ENCODE results near the gene KRTAP12-1. TPM values are rescaled to one million over a fixed set of nuclear protein-coding genes. Genes with fewer than 3 reads are reported as not detected.

The KRTAP12-1 gene
- total RNA-seq, 6 experiments from 2014 or later, result not detected

GRCh38 chr21:44653123-44653522 lies 28.8 kb downstream of the KRTAP12-1 start:
- peaks cover 43% of the 10 kb centered on the region; the same call in 1 of the 2 replicates for H3K9me3 Mint-ChIP-seq
- TF ChIP-seq, protein P1, sequence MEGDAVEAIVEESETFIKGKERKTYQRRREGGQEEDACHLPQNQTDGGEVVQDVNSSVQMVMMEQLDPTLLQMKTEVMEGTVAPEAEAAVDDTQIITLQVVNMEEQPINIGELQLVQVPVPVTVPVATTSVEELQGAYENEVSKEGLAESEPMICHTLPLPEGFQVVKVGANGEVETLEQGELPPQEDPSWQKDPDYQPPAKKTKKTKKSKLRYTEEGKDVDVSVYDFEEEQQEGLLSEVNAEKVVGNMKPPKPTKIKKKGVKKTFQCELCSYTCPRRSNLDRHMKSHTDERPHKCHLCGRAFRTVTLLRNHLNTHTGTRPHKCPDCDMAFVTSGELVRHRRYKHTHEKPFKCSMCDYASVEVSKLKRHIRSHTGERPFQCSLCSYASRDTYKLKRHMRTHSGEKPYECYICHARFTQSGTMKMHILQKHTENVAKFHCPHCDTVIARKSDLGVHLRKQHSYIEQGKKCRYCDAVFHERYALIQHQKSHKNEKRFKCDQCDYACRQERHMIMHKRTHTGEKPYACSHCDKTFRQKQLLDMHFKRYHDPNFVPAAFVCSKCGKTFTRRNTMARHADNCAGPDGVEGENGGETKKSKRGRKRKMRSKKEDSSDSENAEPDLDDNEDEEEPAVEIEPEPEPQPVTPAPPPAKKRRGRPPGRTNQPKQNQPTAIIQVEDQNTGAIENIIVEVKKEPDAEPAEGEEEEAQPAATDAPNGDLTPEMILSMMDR (IDR thresholded peaks at IDR 0.05), result no peak
- DNase-seq, result no peak
- H3K27me3 Mint-ChIP-seq (ENCODE audit: insufficient read depth), result peaks cover 21% of the 10 kb centered on the region
- H3K4me1 Mint-ChIP-seq (ENCODE audit: low read depth), result no peaks in the 10 kb centered on the region
- H3K4me3 Mint-ChIP-seq, result no peak overlapping the region
- H3K36me3 Mint-ChIP-seq (ENCODE audit: low read depth), result no peaks in the 10 kb centered on the region
- no peak overlapping the region for H3K27ac Mint-ChIP-seq

- Mint-ChIP-seq H3K4me3 (no peak overlapping the region), H3K27ac (no peak overlapping the region), H3K36me3 (ENCODE audit: low read depth) (peaks cover 6% of the 10 kb centered on the region), H3K9me3 (peaks cover 44% of the 10 kb centered on the region), H3K27me3 (ENCODE audit: insufficient read depth) (peaks cover 15% of the 10 kb centered on the region), H3K4me1 (ENCODE audit: low read depth) (no peaks in the 10 kb centered on the region)
- no peak for DNase-seq
- TF ChIP-seq, protein P1 (IDR thresholded peaks at IDR 0.05), result no peak
Observed at GRCh38 chr21:44650973-44651675, 30.8 kb downstream of the KRTAP12-1 start.

DNA sequence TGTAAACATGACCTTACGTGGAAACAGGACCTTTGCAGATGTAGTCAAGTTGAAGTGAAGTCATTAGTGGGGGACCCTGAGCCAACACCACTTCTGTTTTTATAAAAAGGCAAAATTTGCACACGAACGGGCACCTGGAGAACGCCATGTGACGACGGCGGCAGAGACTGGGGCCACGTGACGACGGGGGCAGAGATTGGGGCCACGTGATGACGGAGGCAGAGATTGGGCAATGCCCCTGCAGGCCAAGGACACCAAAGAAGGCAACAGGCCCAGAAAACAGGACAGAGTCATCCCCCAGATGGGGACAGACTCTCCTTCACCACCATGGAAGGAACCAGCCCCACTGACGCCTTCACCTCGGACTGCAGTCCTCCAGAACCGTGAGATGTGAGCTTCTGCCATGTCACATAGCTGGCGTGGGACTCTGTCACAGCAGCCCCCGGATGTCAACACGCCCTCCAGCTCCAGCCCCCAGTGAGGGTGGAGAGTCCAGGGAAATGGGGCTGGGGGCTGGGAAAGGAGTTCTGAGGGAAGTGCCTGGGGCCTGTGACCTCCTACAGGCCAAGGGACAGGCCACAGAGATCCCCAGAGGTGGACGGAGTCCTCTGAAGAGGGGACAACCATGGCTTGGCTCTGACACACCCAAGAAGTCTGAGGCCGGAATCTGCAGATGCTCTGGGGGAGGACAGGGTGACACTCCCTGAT lies 31.5 kb downstream of the KRTAP12-1 start:
- peaks cover 10% of the 10 kb centered on the region for H3K27me3 Mint-ChIP-seq (ENCODE audit: insufficient read depth)
- DNase-seq, result no peak
- peaks cover 44% of the 10 kb centered on the region for H3K9me3 Mint-ChIP-seq
- peaks cover 6% of the 10 kb centered on the region for H3K36me3 Mint-ChIP-seq (ENCODE audit: low read depth)
- no peak overlapping the region for H3K4me3 Mint-ChIP-seq
- no peak overlapping the region for H3K27ac Mint-ChIP-seq
- TF ChIP-seq, protein P1 (IDR thresholded peaks at IDR 0.05), result no peak
- no peaks in the 10 kb centered on the region for H3K4me1 Mint-ChIP-seq (ENCODE audit: low read depth)

GRCh38 chr21:44649521-44650100 lies 32.4 kb downstream of the KRTAP12-1 start:
- peaks cover 10% of the 10 kb centered on the region for H3K27me3 Mint-ChIP-seq (ENCODE audit: insufficient read depth)
- H3K4me1 Mint-ChIP-seq (ENCODE audit: low read depth), result no peaks in the 10 kb centered on the region
- H3K27ac Mint-ChIP-seq, result no peak overlapping the region

DNA sequence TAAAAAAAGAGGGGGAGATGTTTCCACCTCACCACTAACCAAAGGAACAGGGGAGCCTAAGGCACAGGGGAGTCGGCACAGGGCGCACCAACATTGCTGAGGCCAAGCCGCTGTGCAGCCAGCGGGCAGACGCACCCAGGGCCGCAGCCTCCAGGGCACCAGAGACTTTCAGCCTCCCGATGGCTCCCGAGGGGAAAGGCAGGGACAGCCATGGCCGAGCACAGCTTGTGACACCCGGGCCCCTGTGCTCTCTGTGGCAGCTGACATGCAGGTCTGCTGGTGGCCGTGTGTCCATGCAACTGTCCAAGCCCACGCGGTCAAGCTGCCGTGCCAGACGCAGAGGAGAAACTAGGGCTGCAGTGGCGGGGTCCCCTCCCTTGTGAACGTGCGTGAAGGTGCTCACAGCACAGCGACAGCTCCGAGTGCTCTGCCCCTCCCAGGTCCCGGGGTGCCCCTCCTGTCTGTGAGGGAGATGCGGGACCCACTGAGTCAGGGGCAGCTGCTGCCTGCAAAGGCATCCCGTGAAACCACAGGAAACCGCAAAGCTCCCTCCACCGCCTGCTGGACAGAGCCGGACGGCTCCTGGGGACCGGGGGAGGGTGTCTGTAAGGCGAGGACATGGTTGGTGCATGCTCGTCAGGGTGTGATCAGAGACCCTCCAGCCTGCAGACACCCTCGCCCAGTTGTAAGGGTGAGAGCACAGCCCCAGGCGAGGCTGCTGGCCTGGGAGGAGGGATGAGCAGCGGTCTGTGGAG lies 33.2 kb downstream of the KRTAP12-1 start:
- TF ChIP-seq, protein P1 (IDR thresholded peaks at IDR 0.05), result no peak
- Mint-ChIP-seq H3K27ac (no peak overlapping the region), H3K27me3 (ENCODE audit: insufficient read depth) (peaks cover 8% of the 10 kb centered on the region), H3K9me3 (peaks cover 58% of the 10 kb centered on the region), H3K4me3 (no peak overlapping the region), H3K4me1 (ENCODE audit: low read depth) (no peaks in the 10 kb centered on the region), H3K36me3 (ENCODE audit: low read depth) (peaks cover 21% of the 10 kb centered on the region)
- no peak for DNase-seq

More at GRCh38 chr21:44649521-44650100, 32.4 kb downstream of the KRTAP12-1 start:
- peaks cover 12% of the 10 kb centered on the region for H3K36me3 Mint-ChIP-seq (ENCODE audit: low read depth)
- no peak overlapping the region for H3K4me3 Mint-ChIP-seq
- no peak for DNase-seq
- TF ChIP-seq, protein P1 (IDR thresholded peaks at IDR 0.05), result no peak
- peaks cover 52% of the 10 kb centered on the region for H3K9me3 Mint-ChIP-seq

Measured in HFFc6 (cell line).